OCI-LY3 (cell line): ENCODE measurements around the gene CLEC16A.

Experiments
- EZH2phosphoT487 ChIP-seq: fragments of 200-600 bp; shearing (Covaris generic); IDR thresholded peaks from 2 replicates; pipeline ENCODE4 v1.6.1; 2018; ENCODE audit warnings: antibody characterized with exemption, mixed run types, low read depth
- TF ChIP-seq, protein P1 (sequence below): fragments of 200-600, 300-600 bp; sonication (generic); IDR thresholded peaks from 2 replicates; pipeline ENCODE4 v1.5.1; 2014; ENCODE audit warnings: antibody characterized with exemption, low read length, low read depth

DNA sequence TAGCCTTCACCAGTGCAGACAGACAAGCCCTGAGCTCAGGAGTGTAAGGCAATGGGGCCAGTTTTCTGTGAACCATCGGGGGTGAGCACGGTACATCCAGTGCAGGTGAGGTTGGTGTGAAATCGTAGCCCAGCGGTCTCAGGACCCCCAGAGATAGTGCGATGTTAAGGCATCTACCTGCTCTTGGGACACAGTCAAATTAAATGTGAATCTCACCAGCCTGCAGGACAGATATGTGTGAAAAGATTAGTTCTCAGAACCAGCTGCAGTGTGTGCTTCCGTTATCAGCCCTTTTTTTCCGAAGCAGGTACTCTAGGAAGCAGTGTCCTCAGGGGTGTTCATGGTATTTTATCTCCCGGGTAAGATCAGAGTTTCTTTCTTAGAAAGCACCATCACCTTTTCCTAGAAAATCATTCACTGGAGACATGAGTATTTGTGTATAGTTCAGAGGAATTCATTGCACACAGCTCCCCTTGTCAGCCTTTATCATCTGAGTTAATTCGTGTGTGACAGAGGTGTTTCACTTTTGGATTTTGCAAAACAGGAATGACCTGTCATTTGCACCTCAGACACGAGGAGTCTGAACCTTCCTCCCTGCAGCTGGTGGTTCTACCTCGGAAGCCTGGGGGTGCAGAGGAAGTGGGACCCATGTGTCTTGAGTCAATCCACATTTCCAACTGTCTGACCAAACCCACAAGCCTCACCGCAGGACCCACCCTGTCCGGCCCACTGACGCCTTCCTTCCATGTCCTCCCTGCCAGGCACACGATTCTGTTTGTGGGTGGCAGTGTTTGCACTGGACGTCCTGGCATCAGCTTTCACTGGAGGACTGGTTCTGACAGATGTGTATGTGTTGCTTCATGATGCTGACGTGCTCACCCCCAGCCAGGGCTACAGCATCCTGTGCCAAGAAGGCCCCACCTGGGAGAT is 107.8 kb downstream of the CLEC16A start:
- TF ChIP-seq, protein P1, sequence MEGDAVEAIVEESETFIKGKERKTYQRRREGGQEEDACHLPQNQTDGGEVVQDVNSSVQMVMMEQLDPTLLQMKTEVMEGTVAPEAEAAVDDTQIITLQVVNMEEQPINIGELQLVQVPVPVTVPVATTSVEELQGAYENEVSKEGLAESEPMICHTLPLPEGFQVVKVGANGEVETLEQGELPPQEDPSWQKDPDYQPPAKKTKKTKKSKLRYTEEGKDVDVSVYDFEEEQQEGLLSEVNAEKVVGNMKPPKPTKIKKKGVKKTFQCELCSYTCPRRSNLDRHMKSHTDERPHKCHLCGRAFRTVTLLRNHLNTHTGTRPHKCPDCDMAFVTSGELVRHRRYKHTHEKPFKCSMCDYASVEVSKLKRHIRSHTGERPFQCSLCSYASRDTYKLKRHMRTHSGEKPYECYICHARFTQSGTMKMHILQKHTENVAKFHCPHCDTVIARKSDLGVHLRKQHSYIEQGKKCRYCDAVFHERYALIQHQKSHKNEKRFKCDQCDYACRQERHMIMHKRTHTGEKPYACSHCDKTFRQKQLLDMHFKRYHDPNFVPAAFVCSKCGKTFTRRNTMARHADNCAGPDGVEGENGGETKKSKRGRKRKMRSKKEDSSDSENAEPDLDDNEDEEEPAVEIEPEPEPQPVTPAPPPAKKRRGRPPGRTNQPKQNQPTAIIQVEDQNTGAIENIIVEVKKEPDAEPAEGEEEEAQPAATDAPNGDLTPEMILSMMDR = no peak
- TF ChIP-seq EZH2phosphoT487 = no peak
